ENCODE measurements around the gene EXOSC1. TPM values are rescaled to one million over a fixed set of nuclear protein-coding genes. Genes with fewer than 3 reads are reported as not detected.
"Not testable (repeated sequence)": the region's sequence is repeated elsewhere in the genome, so short reads cannot be mapped to it uniquely, and the experiment has no call there.

EXOSC1 gene
- total RNA-seq, 1 donor from 2014 or later = 40.2 TPM

GRCh38 chr10:97411406-97411805 is 34.4 kb downstream of the EXOSC1 start:
- DNase-seq (ENCODE audit: extremely low read depth, low read depth, low spot score) = no peak

DNA sequence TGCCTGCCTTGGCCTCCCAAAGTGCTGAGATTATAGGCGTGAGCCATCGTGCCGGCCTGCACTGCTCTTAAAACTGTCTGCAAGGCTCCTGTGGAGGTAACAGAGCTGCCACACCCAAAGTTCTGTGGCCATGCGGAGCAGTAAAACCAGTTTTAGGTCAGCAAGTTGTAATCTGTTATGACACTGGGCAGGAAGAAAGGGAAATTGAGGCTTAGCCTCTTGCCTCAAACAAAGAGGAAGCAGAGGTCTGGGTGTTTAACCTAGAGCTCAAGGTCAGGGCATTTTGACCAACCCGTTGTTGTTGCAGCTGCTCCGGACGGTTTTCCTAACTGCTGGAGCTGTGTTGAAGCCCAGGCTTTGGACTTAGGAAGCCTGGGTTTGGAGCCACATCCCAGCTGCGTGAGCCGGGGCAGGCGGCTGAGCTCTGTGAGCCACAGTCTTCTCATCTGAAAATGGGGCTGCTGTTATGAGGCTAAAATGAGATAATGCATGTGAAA is 37.3 kb downstream of the EXOSC1 start:
- no peak for DNase-seq (ENCODE audit: extremely low read depth, low read depth, low spot score)

DNA sequence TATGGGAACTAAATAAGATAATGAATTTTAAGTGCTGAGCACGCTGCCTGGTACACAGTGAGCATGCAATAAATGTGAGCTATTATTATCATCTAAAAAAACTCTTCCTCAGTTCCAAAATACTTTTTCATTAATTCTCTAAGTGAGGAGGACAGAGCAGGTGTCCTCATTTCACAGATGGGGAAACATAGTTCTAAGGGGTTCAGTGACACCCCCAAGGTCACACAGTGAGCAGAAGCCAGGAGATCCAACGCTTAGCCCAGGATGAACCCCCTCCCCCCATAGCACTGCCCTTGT is 37.9 kb downstream of the EXOSC1 start:
- DNase-seq (ENCODE audit: extremely low read depth, low read depth, low spot score) = no peak

GRCh38 chr10:97407211-97407951 is 38.4 kb downstream of the EXOSC1 start:
- no peak for DNase-seq (ENCODE audit: extremely low read depth, low read depth, low spot score)

DNA sequence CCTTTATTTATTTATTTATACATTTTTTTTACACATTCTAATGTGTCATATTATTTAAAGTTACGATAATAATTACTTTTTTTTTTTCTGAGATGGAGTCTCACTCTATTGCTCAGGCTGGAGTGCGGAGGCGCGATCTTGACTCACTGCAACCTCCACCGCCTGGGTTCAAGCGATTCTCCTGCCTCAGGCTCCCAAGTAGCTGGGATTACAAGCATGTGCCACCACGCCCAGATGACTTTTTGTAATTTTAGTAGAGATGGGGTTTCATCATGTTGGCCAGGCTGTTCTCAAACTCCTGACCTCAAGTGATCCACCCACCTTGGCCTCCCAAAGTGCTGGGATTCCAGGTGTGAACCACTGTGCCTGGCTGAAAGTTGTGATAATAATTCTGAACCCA is 39.3 kb downstream of the EXOSC1 start:
- DNase-seq (ENCODE audit: extremely low read depth, low read depth, low spot score) = not testable (repeated sequence)

DNA sequence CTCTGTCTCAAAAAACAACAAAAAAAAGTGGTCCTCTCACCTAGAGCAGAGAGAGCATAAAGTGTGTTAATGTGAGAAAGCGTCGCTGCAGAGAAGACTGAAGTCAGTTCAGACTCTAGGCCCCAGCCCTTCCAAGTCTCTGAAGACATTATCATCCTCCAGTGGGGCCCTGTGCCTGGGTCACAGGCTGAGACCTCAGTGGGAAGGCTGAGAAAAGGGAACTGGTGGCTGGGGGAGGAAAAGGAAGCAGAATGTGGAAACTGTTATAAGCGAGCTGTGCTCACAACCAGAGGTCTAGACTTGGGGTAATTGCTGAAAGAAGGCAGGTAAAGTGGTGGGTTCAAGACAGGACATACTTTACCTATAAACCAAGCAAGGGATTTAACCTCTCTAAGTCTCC is 39.7 kb downstream of the EXOSC1 start:
- DNase-seq (ENCODE audit: extremely low read depth, low read depth, low spot score) = no peak

GRCh38 chr10:97404044-97404443 is 41.8 kb downstream of the EXOSC1 start:
- no peak for DNase-seq (ENCODE audit: extremely low read depth, low read depth, low spot score)

GRCh38 chr10:97401455-97401919 is 44.3 kb downstream of the EXOSC1 start:
- no peak for DNase-seq (ENCODE audit: extremely low read depth, low read depth, low spot score)

DNA sequence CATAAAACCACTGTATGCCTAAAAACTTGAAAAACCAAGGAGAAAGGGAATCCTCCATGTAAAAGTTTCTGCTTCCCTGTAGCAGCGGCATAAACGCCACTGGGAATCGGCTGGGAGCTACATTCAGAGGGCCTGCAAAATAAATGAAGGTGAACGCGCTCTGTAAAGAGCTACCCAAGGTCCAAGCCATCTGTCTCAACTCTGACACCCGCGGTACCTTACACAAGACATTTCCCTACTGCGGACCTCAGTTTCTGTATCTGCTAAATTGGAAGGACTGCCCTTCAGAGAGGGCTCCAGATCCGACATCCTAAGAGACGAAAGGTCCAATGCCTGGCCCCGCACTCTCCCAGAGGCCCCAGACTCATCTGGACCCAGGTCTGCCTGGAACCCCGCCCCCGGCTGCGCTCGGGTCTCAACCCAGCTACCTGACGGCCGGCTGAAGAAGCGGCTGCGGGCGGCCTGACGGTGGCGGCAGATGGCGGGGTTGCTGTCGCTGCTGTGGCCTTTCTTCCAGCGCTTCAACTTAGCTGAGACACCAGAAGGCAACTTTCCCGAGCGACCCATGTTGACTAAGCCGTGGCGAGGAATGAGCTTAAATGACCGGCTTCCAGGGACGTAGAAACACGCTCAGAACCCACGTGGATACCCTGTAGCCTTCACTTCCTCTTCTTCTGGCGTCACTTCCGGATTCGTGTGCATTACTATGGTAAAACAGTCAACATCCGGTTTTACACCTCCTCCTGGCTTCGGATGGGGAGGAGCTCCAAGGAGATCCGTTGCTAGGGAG is 44.9 kb downstream of the EXOSC1 start, which contains the start of gene RRP12:
Gene RRP12, minus strand, starts transcription at position 676 of the 790 bp plus-strand sequence. Its CDS starts 109 bp downstream, at position 567.
- DNase-seq (ENCODE audit: extremely low read depth, low read depth, low spot score) = peak; percentile 98

- no peak for DNase-seq (ENCODE audit: extremely low read depth, low read depth, low spot score)
These were observed 45.8 kb downstream of the EXOSC1 start for GRCh38 chr10:97399843-97400545.

DNA sequence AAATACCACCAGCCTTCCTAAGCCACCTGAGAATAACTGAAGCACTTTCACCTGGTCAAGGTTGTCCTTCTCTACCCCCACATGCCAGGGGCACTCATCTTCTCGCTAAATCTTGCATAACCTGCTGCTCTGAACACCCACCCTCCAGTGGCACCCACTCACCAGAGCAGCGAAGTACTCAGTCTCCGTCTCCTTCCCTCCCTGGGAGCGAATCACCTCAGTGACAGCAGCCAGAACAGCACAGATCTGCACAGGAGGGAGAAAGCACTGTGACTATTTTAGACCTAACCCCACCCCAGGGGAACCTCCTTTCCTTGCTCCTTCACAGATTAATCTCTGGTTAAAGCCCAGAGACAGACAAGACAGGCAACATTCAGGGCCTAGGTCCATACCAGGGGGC is 49.8 kb downstream of the EXOSC1 start:
- no peak for DNase-seq (ENCODE audit: extremely low read depth, low read depth, low spot score)

DNA sequence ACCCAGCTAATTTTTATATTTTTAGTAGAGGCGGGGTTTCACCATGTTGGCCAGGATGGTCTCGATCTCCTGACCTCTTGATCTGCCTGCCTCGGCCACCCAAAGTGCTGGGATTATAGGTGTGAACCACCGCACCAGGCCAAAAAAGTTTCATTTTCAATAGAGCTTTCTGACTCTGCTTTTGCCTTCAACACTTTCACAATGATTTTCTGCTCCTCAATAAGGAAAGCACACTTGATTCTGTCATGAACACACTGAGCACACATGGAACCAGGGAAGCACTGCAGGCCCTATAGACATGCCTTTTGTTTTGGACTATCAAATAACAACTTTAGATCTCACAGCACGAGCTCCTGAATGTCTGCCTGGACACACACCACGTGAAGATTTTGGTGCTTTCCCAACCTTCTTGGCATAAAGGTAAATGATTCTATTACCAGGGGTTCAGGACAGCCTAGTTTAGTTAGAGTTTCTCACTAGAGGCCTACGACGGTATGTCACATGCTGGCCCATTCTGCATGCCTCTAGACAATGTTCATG is 52.7 kb downstream of the EXOSC1 start:
- DNase-seq (ENCODE audit: extremely low read depth, low read depth, low spot score) = no peak

DNA sequence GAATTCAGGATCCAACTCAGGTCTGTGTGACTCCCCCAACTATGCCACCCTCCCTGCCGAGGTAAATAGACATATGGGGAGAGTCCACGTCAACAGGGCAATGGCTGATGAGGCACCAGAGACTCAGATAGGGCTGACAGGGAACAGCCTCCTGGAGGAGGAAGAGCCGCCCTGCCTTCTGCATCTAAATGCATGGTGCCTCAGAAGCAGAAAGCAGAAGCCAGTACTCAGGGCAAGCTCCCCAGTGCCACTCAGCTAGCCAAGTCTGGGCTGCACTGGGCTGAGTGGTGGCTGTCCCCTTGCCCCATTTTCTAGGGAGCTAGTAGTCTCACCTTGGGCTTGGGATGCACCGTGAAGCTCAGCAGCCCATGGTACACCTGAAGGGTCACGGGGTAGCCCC is 55.7 kb downstream of the EXOSC1 start:
- no peak for DNase-seq (ENCODE audit: extremely low read depth, low read depth, low spot score)

DNA sequence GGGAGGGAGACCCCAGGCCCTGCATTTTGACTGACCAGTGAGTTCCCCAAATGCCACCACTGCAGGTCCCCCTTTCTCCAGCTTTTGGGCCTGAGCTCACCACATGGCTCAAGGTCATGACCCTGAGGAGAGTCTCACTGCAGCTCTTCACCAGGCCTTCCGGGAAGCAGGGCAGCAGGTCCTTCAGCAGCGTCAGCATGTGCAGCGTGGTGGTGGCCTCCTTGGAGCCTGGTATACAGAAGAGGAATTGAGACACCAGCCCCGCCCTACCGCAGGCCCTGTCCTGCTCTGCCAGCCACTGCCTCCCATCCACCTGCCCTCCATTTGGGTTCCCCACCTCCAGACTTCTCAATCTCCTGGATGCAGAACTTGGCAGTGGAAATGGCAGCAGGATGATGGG is 57.7 kb downstream of the EXOSC1 start:
- DNase-seq (ENCODE audit: extremely low read depth, low read depth, low spot score) = no peak

Other genes with a start within 250 kb of the EXOSC1 start
- 6.0 and 9.2 TPM in 2 replicates for gene ARHGAP19, start 153.4 kb downstream of the EXOSC1 start, total RNA-seq
- 3.3 and 5.7 TPM in 2 replicates for gene FRAT1, start 126.7 kb downstream of the EXOSC1 start, total RNA-seq
- 10.3 and 10.6 TPM in 2 replicates for gene FRAT2, start 111.3 kb downstream of the EXOSC1 start, total RNA-seq
- 16.5 and 33.0 TPM in 2 replicates for gene RRP12, start 44.7 kb downstream of the EXOSC1 start, total RNA-seq
- 414 and 482 TPM in 2 replicates for gene PGAM1, start 19.8 kb downstream of the EXOSC1 start, total RNA-seq
- gene ZDHHC16, start 169 bp upstream of the EXOSC1 start, total RNA-seq = 39.3 and 61.9 TPM in 2 replicates
- 145 and 147 TPM in 2 replicates for gene MMS19, start 52.4 kb upstream of the EXOSC1 start, total RNA-seq
- gene UBTD1, start 52.9 kb upstream of the EXOSC1 start, total RNA-seq = 105 and 111 TPM in 2 replicates
- 0.24 TPM in 1 of 2 replicates, not detected in the other for gene ANKRD2, start 126.8 kb upstream of the EXOSC1 start, total RNA-seq
- gene HOGA1, start 138.4 kb upstream of the EXOSC1 start, total RNA-seq = 0.12 and 0.15 TPM in 2 replicates
- not detected in 2 replicates for gene C10orf62, start 143.7 kb upstream of the EXOSC1 start, total RNA-seq
- gene MORN4, start 187.5 kb upstream of the EXOSC1 start, total RNA-seq = 3.9 and 9.7 TPM in 2 replicates
- 26.6 and 30.3 TPM in 2 replicates for gene PI4K2A, start 194.7 kb upstream of the EXOSC1 start, total RNA-seq
- gene AVPI1, start 241.2 kb upstream of the EXOSC1 start, total RNA-seq = 2.4 and 3.0 TPM in 2 replicates

All from glomerular endothelial cell (primary cell).